H1 (cell line): ENCODE results near the gene CACNA1D.

ENCODE experiments used
- CTCF ChIP-seq, 3 experiments: IDR thresholded peaks; 1 replicate in 2 of 3; 2 replicates in 1 of 3; pipeline versions ENCODE4 v1.5.1 to v1.6.1; 2011; ENCODE audit warnings: low read length in 3 of 3, mild to moderate bottlenecking in 3 of 3, inconsistent platforms in 2 of 3, low read depth in 1 of 3, moderate library complexity in 1 of 3; ENCODE audit not compliant: insufficient read depth in 1 of 3; ENCODE audit errors: control extremely low read depth in 1 of 3
- EP300 ChIP-seq, 2 experiments: IDR thresholded peaks; 1 replicate in 1 of 2; 2 replicates in 1 of 2; pipeline ENCODE4 v1.6.1; 2011 to 2012; ENCODE audit warnings: low read depth in 2 of 2, low read length in 2 of 2, mild to moderate bottlenecking in 2 of 2, borderline replicate concordance in 1 of 2, inconsistent platforms in 1 of 2, moderate library complexity in 1 of 2
- EZH2 ChIP-seq: fragments of 200-600 bp; sonication (generic); IDR thresholded peaks from 2 replicates; pipeline ENCODE4 v1.7.1; 2012; ENCODE audit warnings: low read depth, mild to moderate bottlenecking, moderate library complexity, low read length, inconsistent platforms; ENCODE audit not compliant: severe bottlenecking
- FOSL1 ChIP-seq: IDR thresholded peaks from 2 replicates; pipeline ENCODE4 v1.6.1; 2011; ENCODE audit warnings: mild to moderate bottlenecking, low read depth, low read length, moderate library complexity; ENCODE audit not compliant: insufficient read depth
- POLR2A ChIP-seq, 2 experiments: IDR thresholded peaks; 1 replicate in 1 of 2; 2 replicates in 1 of 2; pipeline ENCODE4 v1.6.1; 2011; ENCODE audit warnings: low read depth in 2 of 2, low read length in 2 of 2, mild to moderate bottlenecking in 2 of 2; ENCODE audit errors: control extremely low read depth in 1 of 2
- POLR2AphosphoS5 ChIP-seq: IDR thresholded peaks from 2 replicates; pipeline ENCODE4 v1.6.1; 2011; ENCODE audit warnings: low read depth, low read length
- SIX5 ChIP-seq: IDR thresholded peaks from 2 replicates; pipeline ENCODE4 v1.6.1; 2011; ENCODE audit warnings: mild to moderate bottlenecking, low read depth, low read length
- SP1 ChIP-seq: IDR thresholded peaks from 2 replicates; pipeline ENCODE4 v1.6.1; 2011; ENCODE audit warnings: low read depth, low read length
- TBP ChIP-seq: IDR thresholded peaks from 2 replicates; pipeline ENCODE4 v1.6.1; 2011; ENCODE audit warnings: low read depth, low read length, improper control_type of control experiment
- YY1 ChIP-seq: IDR thresholded peaks from 2 replicates; pipeline ENCODE4 v1.6.1; 2011; ENCODE audit warnings: low read depth, mild to moderate bottlenecking, low read length
- TF ChIP-seq, protein P1 (sequence below): IDR thresholded peaks from 2 replicates; pipeline ENCODE4 v1.6.1; 2012; ENCODE audit warnings: low read length, inconsistent platforms

DNA sequence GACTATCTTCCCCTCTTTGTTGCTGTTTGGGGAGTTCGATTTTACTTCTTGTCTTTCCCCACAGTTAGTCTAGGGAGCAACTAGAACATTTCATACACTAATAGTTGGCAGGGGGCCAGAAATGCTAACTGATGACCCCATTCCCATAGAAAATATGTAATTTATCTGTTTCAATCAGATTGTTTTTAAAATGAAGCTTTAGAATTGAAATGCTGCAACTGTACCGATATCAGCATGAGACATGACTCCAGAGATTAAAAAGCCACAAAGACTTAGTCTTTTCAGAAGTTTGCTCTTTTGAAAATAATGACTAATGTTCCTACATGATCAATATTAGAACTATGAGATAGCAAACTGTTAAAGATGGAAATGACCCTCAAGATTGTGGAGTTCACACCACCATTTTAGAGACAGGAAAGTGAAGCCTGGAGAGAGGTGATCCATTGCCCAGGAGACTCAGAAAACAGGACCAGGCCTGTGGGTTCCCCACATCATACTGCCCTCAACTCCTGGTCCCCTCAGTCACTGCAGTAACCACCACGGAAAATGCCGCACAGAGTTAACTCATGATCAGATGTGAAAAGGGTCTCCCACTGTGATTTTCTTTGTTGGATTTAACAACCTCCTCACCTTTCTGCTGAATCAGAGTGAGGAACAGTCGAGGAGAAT is 221.5 kb downstream of the CACNA1D start:
- TF ChIP-seq, protein P1, sequence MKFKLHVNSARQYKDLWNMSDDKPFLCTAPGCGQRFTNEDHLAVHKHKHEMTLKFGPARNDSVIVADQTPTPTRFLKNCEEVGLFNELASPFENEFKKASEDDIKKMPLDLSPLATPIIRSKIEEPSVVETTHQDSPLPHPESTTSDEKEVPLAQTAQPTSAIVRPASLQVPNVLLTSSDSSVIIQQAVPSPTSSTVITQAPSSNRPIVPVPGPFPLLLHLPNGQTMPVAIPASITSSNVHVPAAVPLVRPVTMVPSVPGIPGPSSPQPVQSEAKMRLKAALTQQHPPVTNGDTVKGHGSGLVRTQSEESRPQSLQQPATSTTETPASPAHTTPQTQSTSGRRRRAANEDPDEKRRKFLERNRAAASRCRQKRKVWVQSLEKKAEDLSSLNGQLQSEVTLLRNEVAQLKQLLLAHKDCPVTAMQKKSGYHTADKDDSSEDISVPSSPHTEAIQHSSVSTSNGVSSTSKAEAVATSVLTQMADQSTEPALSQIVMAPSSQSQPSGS, result no peak
- TF ChIP-seq POLR2AphosphoS5 (no peak), SP1 (no peak), CTCF (IDR thresholded peaks at IDR 0.05; ENCODE audit: control extremely low read depth in 1 of 3, insufficient read depth in 1 of 3, low read depth in 1 of 3, low read length in 3 of 3) (no peak), EP300 (IDR thresholded peaks at IDR 0.05; ENCODE audit: borderline replicate concordance in 1 of 2, low read depth in 2 of 2, low read length in 2 of 2) (no peak), TBP (no peak), POLR2A (IDR thresholded peaks at IDR 0.05; ENCODE audit: control extremely low read depth in 1 of 2, low read depth in 2 of 2, low read length in 2 of 2) (no peak), FOSL1 (no peak), SIX5 (no peak), EZH2 (no peak), YY1 (no peak)
